Liver (tissue), 9 donors: ENCODE measurements around the gene SOWAHC. TPM values are rescaled to one million over a fixed set of nuclear protein-coding genes. Genes with fewer than 3 reads are reported as not detected.

Source experiments
- DNase-seq: peaks from one replicate; pipeline ENCODE4 v3.0.0-alpha.2; 2017; ENCODE audit warnings: low spot score
- H3K27ac ChIP-seq, 2 donors: one replicate each; pipeline ENCODE4 v1.7.0; 2013; ENCODE audit warnings: inconsistent platforms in 2 of 2, low read length in 2 of 2, control low read depth in 1 of 2, low read depth in 1 of 2, mild to moderate bottlenecking in 1 of 2
- H3K27me3 ChIP-seq, 4 donors: one replicate each; pipeline versions ENCODE4 v1.6.1 to v1.7.0; 2013; ENCODE audit warnings: low read length in 3 of 4, inconsistent platforms in 1 of 4, mild to moderate bottlenecking in 1 of 4, moderate library complexity in 1 of 4; ENCODE audit not compliant: control insufficient read depth in 4 of 4, insufficient read depth in 4 of 4
- H3K36me3 ChIP-seq, 4 donors: one replicate each; pipeline versions ENCODE4 v1.6.1 to v1.7.0; 2013; ENCODE audit warnings: low read length in 3 of 4, mild to moderate bottlenecking in 3 of 4, low read depth in 1 of 4, moderate library complexity in 1 of 4; ENCODE audit not compliant: control insufficient read depth in 4 of 4, insufficient read depth in 3 of 4
- H3K4me1 ChIP-seq, 4 donors: one replicate each; pipeline versions ENCODE4 v1.6.1 to v1.7.0; 2013; ENCODE audit warnings: low read length in 3 of 4, mild to moderate bottlenecking in 3 of 4, moderate library complexity in 1 of 4; ENCODE audit not compliant: control insufficient read depth in 4 of 4, insufficient read depth in 4 of 4
- H3K4me3 ChIP-seq, 3 donors: one replicate each; pipeline versions ENCODE4 v1.6.1 to v1.7.0; 2013; ENCODE audit warnings: low read length in 3 of 3, control low read depth in 1 of 3, low read depth in 1 of 3, mild to moderate bottlenecking in 1 of 3
- H3K9ac ChIP-seq, 2 donors: one replicate each; pipeline ENCODE4 v1.7.0; 2013; ENCODE audit warnings: low read length in 2 of 2, mild to moderate bottlenecking in 2 of 2, moderate library complexity in 2 of 2, control low read depth in 1 of 2, low read depth in 1 of 2
- H3K9me3 ChIP-seq, 4 donors: one replicate each; pipeline versions ENCODE4 v1.6.1 to v1.7.0; 2013; ENCODE audit warnings: low read length in 3 of 4; ENCODE audit not compliant: control insufficient read depth in 4 of 4
- ATF3 ChIP-seq: IDR thresholded peaks from 2 replicates; pipeline ENCODE4 v1.6.1; 2016; ENCODE audit warnings: antibody characterized with exemption
- CTCF ChIP-seq: fragments of 150-350 bp; IDR thresholded peaks from 2 replicates; pipeline ENCODE4 v1.5.1; 2017; ENCODE audit warnings: improper control_type of control experiment, low read depth, low read length; ENCODE audit not compliant: missing input control
- EGR1 ChIP-seq, 2 donors: IDR thresholded peaks; 2 replicates each; pipeline ENCODE4 v1.6.1; 2016 to 2018; ENCODE audit warnings: antibody characterized with exemption in 2 of 2, low read depth in 2 of 2
- FOXA1 ChIP-seq: IDR thresholded peaks from 2 replicates; pipeline ENCODE4 v1.6.1; 2016; ENCODE audit warnings: antibody characterized with exemption
- FOXA2 ChIP-seq: IDR thresholded peaks from 2 replicates; pipeline ENCODE4 v1.6.1; 2016; ENCODE audit warnings: antibody characterized with exemption
- GABPA ChIP-seq, 2 donors: IDR thresholded peaks in 1 of 2; conservative IDR thresholded peaks in 1 of 2; 2 replicates each; pipeline ENCODE4 v1.6.1; 2016; ENCODE audit warnings: antibody characterized with exemption in 2 of 2, mild to moderate bottlenecking in 1 of 2, moderate library complexity in 1 of 2
- HNF4A ChIP-seq, 2 donors: conservative IDR thresholded peaks; 2 replicates each; pipeline ENCODE4 v1.6.1; 2016; ENCODE audit warnings: antibody characterized with exemption in 2 of 2, mild to moderate bottlenecking in 2 of 2
- HNF4G ChIP-seq: IDR thresholded peaks from 2 replicates; pipeline ENCODE4 v1.6.1; 2016; ENCODE audit warnings: antibody characterized with exemption
- JUND ChIP-seq, 2 donors: IDR thresholded peaks; 2 replicates each; pipeline ENCODE4 v1.6.1; 2016; ENCODE audit warnings: antibody characterized with exemption in 2 of 2
- MAX ChIP-seq: IDR thresholded peaks from 2 replicates; pipeline ENCODE4 v1.6.1; 2016; ENCODE audit warnings: antibody characterized with exemption
- NR2F2 ChIP-seq: IDR thresholded peaks from 2 replicates; pipeline ENCODE4 v1.6.1; 2016; ENCODE audit warnings: antibody characterized with exemption
- RAD21 ChIP-seq, 2 donors: IDR thresholded peaks; 2 replicates each; pipeline ENCODE4 v1.6.1; 2016; ENCODE audit warnings: antibody characterized with exemption in 2 of 2, mild to moderate bottlenecking in 2 of 2
- REST ChIP-seq: IDR thresholded peaks from 2 replicates; pipeline ENCODE4 v1.6.1; 2016; ENCODE audit warnings: antibody characterized with exemption, mild to moderate bottlenecking
- RXRA ChIP-seq, 2 donors: IDR thresholded peaks; 2 replicates each; pipeline ENCODE4 v1.6.1; 2017 to 2018; ENCODE audit warnings: antibody characterized with exemption in 2 of 2, mild to moderate bottlenecking in 1 of 2
- SP1 ChIP-seq: IDR thresholded peaks from 2 replicates; pipeline ENCODE4 v1.6.1; 2018; ENCODE audit warnings: antibody characterized with exemption, mild to moderate bottlenecking
- TAF1 ChIP-seq: conservative IDR thresholded peaks from 2 replicates; pipeline ENCODE4 v1.6.1; 2016; ENCODE audit warnings: antibody characterized with exemption, mild to moderate bottlenecking
- YY1 ChIP-seq: IDR thresholded peaks from 2 replicates; pipeline ENCODE4 v1.6.1; 2016; ENCODE audit warnings: antibody characterized with exemption, mild to moderate bottlenecking
- ZBTB33 ChIP-seq: IDR thresholded peaks from 2 replicates; pipeline ENCODE4 v1.6.1; 2016; ENCODE audit warnings: antibody characterized with exemption
- WGBS: extraction: QIAGEN DNeasy Blood & Tissue Kit; methylation state at CpG from one replicate; pipeline ENCODE4 v1.1.7; 2013; 5-methylcytosine and 5-hydroxymethylcytosine counted together
- polyA plus RNA-seq, 2 donors: library from polyadenylated mRNA; stranded (reverse) in 1 of 2; unstranded in 1 of 2; fragments of 200-250 nt in 1 of 2; fragments of >200 nt in 1 of 2; fragmentation: Nextera tagmentation in 1 of 2; extraction: Ambion mirVana in 1 of 2; gene quantifications; one replicate each; pipeline versions ENCODE4 v1.2.1 to v1.2.3, GENCODE V29; 2013 to 2015
- total RNA-seq, 2 donors: library from RNA; depleted of rRNA; stranded (reverse); fragments of >200 nt; gene quantifications; one replicate each; pipeline ENCODE4 v1.2.3, GENCODE V29; 2014
- donor health status: healthy.
- donor health status: healthy.
- donor health status: healthy.
- donor health status: healthy.
- donor health status: healthy.

SOWAHC gene
- total and polyA plus RNA-seq, 4 donors: 7.0 to 16.9 (median 9.2) TPM

- TF ChIP-seq ZBTB33 (no peak), RAD21 (IDR thresholded peaks at IDR 0.05) (peak in 1 of 2 donors; percentile 3), JUND (IDR thresholded peaks at IDR 0.05) (peak; percentile 77 to 82), FOXA1 (no peak), EGR1 (IDR thresholded peaks at IDR 0.05; ENCODE audit: low read depth in 2 of 2) (peak in 1 of 2 donors; percentile 56), YY1 (peak; percentile 31), HNF4G (peak; percentile 33)
Measured at GRCh38 chr2:109632158-109632789, 18.1 kb downstream of the SOWAHC start (continued).

GRCh38 chr2:109633284-109633961 is 19.3 kb downstream of the SOWAHC start:
- no peaks in the 10 kb centered on the region for H3K36me3 ChIP-seq
- H3K9me3 ChIP-seq: no peaks in the 10 kb centered on the region
- peaks cover 1 to 19% (median 12%) of the 10 kb centered on the region in 4 donors for H3K4me1 ChIP-seq
- no peak for DNase-seq
- TF ChIP-seq SP1 (no peak), ZBTB33 (no peak), YY1 (no peak), RXRA (IDR thresholded peaks at IDR 0.05) (no peak), EGR1 (IDR thresholded peaks at IDR 0.05; ENCODE audit: low read depth in 2 of 2) (no peak), GABPA (IDR thresholded peaks at IDR 0.05 in 1 of 2, conservative IDR thresholded peaks at IDR 0.05 in 1 of 2) (no peak), ATF3 (no peak), NR2F2 (no peak), FOXA2 (no peak), TAF1 (no peak), RAD21 (IDR thresholded peaks at IDR 0.05) (no peak), JUND (IDR thresholded peaks at IDR 0.05) (no peak), REST (no peak), HNF4A (conservative IDR thresholded peaks at IDR 0.05) (no peak), MAX (no peak), HNF4G (no peak), CTCF (no peak), FOXA1 (no peak)
- H3K27ac ChIP-seq: no peak overlapping the region
- no peak overlapping the region for H3K9ac ChIP-seq
- no peak overlapping the region for H3K4me3 ChIP-seq
- 94% methylated on average over 10 of the region's 10 CpGs for WGBS
- no peaks in the 10 kb centered on the region for H3K27me3 ChIP-seq
